GM23338 (cell line): Measurements from ENCODE around the gene RUFY1. TPM values are rescaled to one million over a fixed set of nuclear protein-coding genes. Genes with fewer than 3 reads are reported as not detected.

Experiments
- ATAC-seq: fragments of 200-7000 bp; cut with Tn5 transposase; 3 replicates; pipeline ENCODE4 v1.9.1; 2020
- DNase-seq: peaks from one replicate; pipeline ENCODE4 v3.0.0-alpha.2; 2015; ENCODE audit warnings: low spot score
- H2AFZ ChIP-seq: fragments of 200-600 bp; sonication (generic); 2 replicates; pipeline ENCODE4 v1.8.0; 2016; ENCODE audit warnings: antibody characterized with exemption, mild to moderate bottlenecking, moderate library complexity
- H3F3A ChIP-seq: fragments of 200-600 bp; sonication (generic); replicated peaks from 2 replicates; pipeline ENCODE4 v1.8.0; 2017; ENCODE audit warnings: antibody characterized with exemption, mixed run types, low read depth
- H3K27ac ChIP-seq: fragments of 200-600 bp; sonication (generic); 2 replicates; pipeline ENCODE4 v1.6.1; 2016; ENCODE audit warnings: low read depth
- H3K27me3 ChIP-seq: fragments of 200-600 bp; sonication (generic); 2 replicates; pipeline ENCODE4 v1.8.0; 2016; ENCODE audit warnings: mild to moderate bottlenecking, mixed run types, moderate library complexity; ENCODE audit not compliant: insufficient read depth
- H3K36me3 ChIP-seq: fragments of 200-600 bp; sonication (generic); 2 replicates; pipeline ENCODE4 v1.8.0; 2016; ENCODE audit warnings: mild to moderate bottlenecking; ENCODE audit not compliant: insufficient read depth
- H3K4me1 ChIP-seq: fragments of 200-600 bp; sonication (generic); 2 replicates; pipeline ENCODE4 v1.8.0; 2016; ENCODE audit warnings: mild to moderate bottlenecking, moderate library complexity; ENCODE audit not compliant: insufficient read depth
- H3K4me2 ChIP-seq: fragments of 200-600 bp; sonication (generic); 2 replicates; pipeline ENCODE4 v1.7.1; 2017; ENCODE audit warnings: mixed run types
- H3K4me3 ChIP-seq: fragments of 200-600 bp; sonication (generic); 2 replicates; pipeline ENCODE4 v1.6.1; 2016; ENCODE audit warnings: mixed run types
- H3K79me2 ChIP-seq: fragments of 200-600 bp; sonication (generic); replicated peaks from 2 replicates; pipeline ENCODE4 v1.8.0; 2017; ENCODE audit warnings: mild to moderate bottlenecking; ENCODE audit not compliant: insufficient read depth
- H3K9me2 ChIP-seq: fragments of 200-600 bp; sonication (generic); 2 replicates; pipeline ENCODE4 v1.8.0; 2017; ENCODE audit not compliant: insufficient read depth
- H4K20me1 ChIP-seq: fragments of 200-600 bp; sonication (generic); replicated peaks from 2 replicates; pipeline ENCODE4 v1.8.0; 2017; ENCODE audit warnings: mild to moderate bottlenecking; ENCODE audit not compliant: insufficient read depth
- H3K27ac Mint-ChIP-seq: 2 replicates; pipeline ENCODE4 v1.8.0; 2020; ENCODE audit warnings: inconsistent platforms, mild to moderate bottlenecking, moderate library complexity, mixed read lengths
- H3K27me3 Mint-ChIP-seq: 3 replicates; pipeline ENCODE4 v1.8.0; 2022; ENCODE audit warnings: low read depth, mild to moderate bottlenecking, moderate library complexity, mixed read lengths, inconsistent platforms; ENCODE audit not compliant: insufficient read depth, poor library complexity
- H3K36me3 Mint-ChIP-seq: 3 replicates; pipeline ENCODE4 v1.8.0; 2021; ENCODE audit warnings: low read depth, mild to moderate bottlenecking, inconsistent platforms, moderate library complexity, mixed read lengths
- H3K4me1 Mint-ChIP-seq: 3 replicates; pipeline ENCODE4 v1.8.0; 2020; ENCODE audit warnings: mild to moderate bottlenecking, inconsistent platforms, mixed read lengths
- H3K4me3 Mint-ChIP-seq: 3 replicates; pipeline ENCODE4 v1.8.0; 2021; ENCODE audit warnings: moderate library complexity, mild to moderate bottlenecking, inconsistent platforms, mixed read lengths
- H3K9me3 Mint-ChIP-seq: 3 replicates; pipeline ENCODE4 v1.8.0; 2020; ENCODE audit warnings: moderate library complexity, mild to moderate bottlenecking, inconsistent platforms, mixed read lengths
- CTCF ChIP-seq, 2 experiments: fragments of 200-600 bp in 1 of 2; sonication (generic) in 1 of 2; conservative IDR thresholded peaks; 2 replicates each; pipeline versions ENCODE4 v1.5.1 to v1.6.1; 2016 to 2017; ENCODE audit warnings: antibody characterized with exemption in 2 of 2, low read depth in 2 of 2, mild to moderate bottlenecking in 2 of 2, moderate library complexity in 1 of 2
- EZH2 ChIP-seq: fragments of 200-600 bp; sonication (generic); IDR thresholded peaks from one replicate; pipeline ENCODE4 v1.8.0; 2017; ENCODE audit warnings: antibody characterized with exemption, mild to moderate bottlenecking, low read depth; ENCODE audit not compliant: unreplicated experiment
- JUNB ChIP-seq: IDR thresholded peaks from one replicate; pipeline ENCODE4 v1.6.1; 2016; ENCODE audit warnings: antibody characterized with exemption; ENCODE audit not compliant: unreplicated experiment
- POLR2AphosphoS5 ChIP-seq: IDR thresholded peaks from 2 replicates; pipeline ENCODE4 v1.6.1; 2016; ENCODE audit warnings: antibody characterized with exemption, low read depth
- ZNF331 ChIP-seq: fragments of 250-450 bp; sonication (Bioruptor Pico); IDR thresholded peaks from 2 replicates; pipeline ENCODE4 v1.5.0; 2020; ENCODE audit warnings: low read depth, mild to moderate bottlenecking, moderate library complexity
- polyA plus RNA-seq: library from polyadenylated mRNA; unstranded; fragments of >200 nt; fragmentation: Nextera tagmentation; extraction: Ambion mirVana; gene quantifications from 2 replicates; pipeline ENCODE4 v1.2.1, GENCODE V29; 2016
- total RNA-seq: library from RNA; depleted of rRNA; stranded (reverse); fragments of >200 nt; shearing (Covaris generic); gene quantifications from 2 replicates; pipeline ENCODE4 v1.2.3, GENCODE V29; 2014
- TF ChIP-seq, protein P1 (sequence below): IDR thresholded peaks from 2 replicates; pipeline ENCODE4 v1.6.1; 2016; ENCODE audit warnings: antibody characterized with exemption
- TF ChIP-seq, protein P2 (sequence below): IDR thresholded peaks from one replicate; pipeline ENCODE4 v1.6.1; 2018; ENCODE audit warnings: antibody characterized with exemption; ENCODE audit not compliant: unreplicated experiment

The RUFY1 gene
- total and polyA plus RNA-seq, 2 experiments from 2014 or later, result 25.3 to 31.6 TPM

- no peak for TF ChIP-seq CTCF (conservative IDR thresholded peaks at IDR 0.05; ENCODE audit: low read depth in 2 of 2)
- no peak for TF ChIP-seq ZNF331 (CRISPR knock-in tag)
- no peak for TF ChIP-seq JUNB
- no peak for TF ChIP-seq POLR2AphosphoS5
Measured at GRCh38 chr5:179610903-179611265, 60.5 kb downstream of the RUFY1 start (continued).

DNA sequence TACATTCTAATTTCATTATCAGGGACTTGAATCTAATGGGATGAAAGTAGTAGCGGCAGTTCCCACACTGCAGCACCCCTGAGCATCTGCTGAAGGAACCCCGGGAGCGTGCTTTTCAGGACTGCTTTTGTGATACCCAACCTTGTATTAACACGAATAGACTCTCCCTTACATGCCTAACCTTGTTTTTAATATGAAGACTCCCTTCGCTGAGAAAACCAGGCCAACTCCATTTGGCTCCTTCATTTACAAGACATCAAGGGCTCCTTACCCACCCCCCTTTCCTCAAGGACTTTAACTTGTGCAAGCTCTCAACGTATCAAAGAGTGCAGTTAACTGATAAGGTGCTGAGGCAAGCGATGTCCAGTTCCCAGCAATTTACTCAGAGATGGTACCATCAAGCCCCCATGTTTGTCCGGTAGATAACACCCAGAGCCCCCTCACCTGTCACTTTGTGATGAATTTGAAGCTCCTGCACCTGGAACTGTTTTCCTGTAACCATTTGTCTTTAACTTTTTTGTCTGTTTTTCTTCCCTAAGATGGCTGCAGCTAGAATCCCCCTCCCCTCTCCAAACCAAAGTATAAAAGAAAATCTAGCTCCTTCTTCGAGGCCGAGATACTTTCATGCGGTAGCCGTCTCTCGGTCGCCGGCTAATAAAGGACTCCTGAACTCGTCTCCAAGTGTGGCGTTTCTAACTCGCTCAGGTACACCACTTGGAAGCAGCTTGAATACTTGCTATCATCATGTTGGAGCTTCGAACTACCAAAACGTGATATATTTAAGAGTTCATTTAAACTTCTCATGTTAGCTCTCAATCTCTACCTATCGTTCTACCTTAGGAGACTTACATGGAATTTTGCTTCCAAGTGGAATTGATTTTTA lies 62.5 kb downstream of the RUFY1 start:
- H3K27me3 Mint-ChIP-seq, result peaks cover 44% of the 10 kb centered on the region
- DNase-seq, result no peak
- no peak overlapping the region for H3K4me2 ChIP-seq
- H3K27ac ChIP-seq, result peak overlapping the region; percentile 28
- peak overlapping the region; percentile 20; the same call in 1 of the 3 replicates for H3K4me3 Mint-ChIP-seq
- H3K9me2 ChIP-seq, result no peaks in the 10 kb centered on the region
- peak overlapping the region; percentile 62 for H3K27ac Mint-ChIP-seq
- peaks cover 31% of the 10 kb centered on the region; the same call in 2 of the 3 replicates for H3K4me1 Mint-ChIP-seq
- H3K27me3 ChIP-seq, result no peaks in the 10 kb centered on the region
- H3K4me1 ChIP-seq, result peaks cover 2% of the 10 kb centered on the region; the same call in 1 of the 2 replicates
- H4K20me1 ChIP-seq, result peaks cover 62% of the 10 kb centered on the region
- peak; percentile 1; the same call in 1 of the 3 replicates for ATAC-seq
- TF ChIP-seq EZH2, result no peak
- peaks cover 22% of the 10 kb centered on the region for H3K79me2 ChIP-seq
- peaks cover 94% of the 10 kb centered on the region for H3F3A ChIP-seq
- H3K4me3 ChIP-seq, result no peak overlapping the region
- no peak overlapping the region for H2AFZ ChIP-seq
- peaks cover 92% of the 10 kb centered on the region for H3K36me3 Mint-ChIP-seq
- no peaks in the 10 kb centered on the region; the same call in 1 of the 3 replicates for H3K9me3 Mint-ChIP-seq
- H3K36me3 ChIP-seq, result peaks cover 68% of the 10 kb centered on the region

GRCh38 chr5:179613460-179614071 lies 63.2 kb downstream of the RUFY1 start:
- peaks cover 94% of the 10 kb centered on the region for H3K36me3 Mint-ChIP-seq
- peaks cover 69% of the 10 kb centered on the region for H4K20me1 ChIP-seq

More at GRCh38 chr5:179613460-179614071, 63.2 kb downstream of the RUFY1 start:
- Mint-ChIP-seq H3K9me3 (no peaks in the 10 kb centered on the region; the same call in 1 of the 3 replicates), H3K4me3 (no peak overlapping the region; the same call in 2 of the 3 replicates), H3K27ac (no peak overlapping the region; the same call in none of the 2 replicates), H3K27me3 (peaks cover 39% of the 10 kb centered on the region), H3K4me1 (peaks cover 34% of the 10 kb centered on the region; the same call in 2 of the 3 replicates)
- TF ChIP-seq, protein P1, sequence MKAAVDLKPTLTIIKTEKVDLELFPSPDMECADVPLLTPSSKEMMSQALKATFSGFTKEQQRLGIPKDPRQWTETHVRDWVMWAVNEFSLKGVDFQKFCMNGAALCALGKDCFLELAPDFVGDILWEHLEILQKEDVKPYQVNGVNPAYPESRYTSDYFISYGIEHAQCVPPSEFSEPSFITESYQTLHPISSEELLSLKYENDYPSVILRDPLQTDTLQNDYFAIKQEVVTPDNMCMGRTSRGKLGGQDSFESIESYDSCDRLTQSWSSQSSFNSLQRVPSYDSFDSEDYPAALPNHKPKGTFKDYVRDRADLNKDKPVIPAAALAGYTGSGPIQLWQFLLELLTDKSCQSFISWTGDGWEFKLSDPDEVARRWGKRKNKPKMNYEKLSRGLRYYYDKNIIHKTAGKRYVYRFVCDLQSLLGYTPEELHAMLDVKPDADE, result no peak
- TF ChIP-seq CTCF (conservative IDR thresholded peaks at IDR 0.05; ENCODE audit: low read depth in 2 of 2) (no peak), POLR2AphosphoS5 (peak; percentile 26; the same call in 1 of the 2 replicates)
- TF ChIP-seq, protein P2, sequence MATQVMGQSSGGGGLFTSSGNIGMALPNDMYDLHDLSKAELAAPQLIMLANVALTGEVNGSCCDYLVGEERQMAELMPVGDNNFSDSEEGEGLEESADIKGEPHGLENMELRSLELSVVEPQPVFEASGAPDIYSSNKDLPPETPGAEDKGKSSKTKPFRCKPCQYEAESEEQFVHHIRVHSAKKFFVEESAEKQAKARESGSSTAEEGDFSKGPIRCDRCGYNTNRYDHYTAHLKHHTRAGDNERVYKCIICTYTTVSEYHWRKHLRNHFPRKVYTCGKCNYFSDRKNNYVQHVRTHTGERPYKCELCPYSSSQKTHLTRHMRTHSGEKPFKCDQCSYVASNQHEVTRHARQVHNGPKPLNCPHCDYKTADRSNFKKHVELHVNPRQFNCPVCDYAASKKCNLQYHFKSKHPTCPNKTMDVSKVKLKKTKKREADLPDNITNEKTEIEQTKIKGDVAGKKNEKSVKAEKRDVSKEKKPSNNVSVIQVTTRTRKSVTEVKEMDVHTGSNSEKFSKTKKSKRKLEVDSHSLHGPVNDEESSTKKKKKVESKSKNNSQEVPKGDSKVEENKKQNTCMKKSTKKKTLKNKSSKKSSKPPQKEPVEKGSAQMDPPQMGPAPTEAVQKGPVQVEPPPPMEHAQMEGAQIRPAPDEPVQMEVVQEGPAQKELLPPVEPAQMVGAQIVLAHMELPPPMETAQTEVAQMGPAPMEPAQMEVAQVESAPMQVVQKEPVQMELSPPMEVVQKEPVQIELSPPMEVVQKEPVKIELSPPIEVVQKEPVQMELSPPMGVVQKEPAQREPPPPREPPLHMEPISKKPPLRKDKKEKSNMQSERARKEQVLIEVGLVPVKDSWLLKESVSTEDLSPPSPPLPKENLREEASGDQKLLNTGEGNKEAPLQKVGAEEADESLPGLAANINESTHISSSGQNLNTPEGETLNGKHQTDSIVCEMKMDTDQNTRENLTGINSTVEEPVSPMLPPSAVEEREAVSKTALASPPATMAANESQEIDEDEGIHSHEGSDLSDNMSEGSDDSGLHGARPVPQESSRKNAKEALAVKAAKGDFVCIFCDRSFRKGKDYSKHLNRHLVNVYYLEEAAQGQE, result no peak
- Histone ChIP-seq H3K9me2 (no peaks in the 10 kb centered on the region), H3K27me3 (no peaks in the 10 kb centered on the region), H3K4me1 (peaks cover 2% of the 10 kb centered on the region; the same call in 1 of the 2 replicates), H3K79me2 (peaks cover 30% of the 10 kb centered on the region), H3K4me2 (no peak overlapping the region), H3K36me3 (peaks cover 76% of the 10 kb centered on the region), H3F3A (peaks cover 93% of the 10 kb centered on the region), H3K27ac (peak overlapping the region; percentile 28), H2AFZ (no peak overlapping the region), H3K4me3 (no peak overlapping the region)
- ATAC-seq (no peak; the same call in 2 of the 3 replicates), DNase-seq (no peak)
